DMS53 treated with DMSO at 0.1 percent for 48 hours (cell line): ENCODE measurements around the gene COL5A1.

Experiments
- DNase-seq: peaks from one replicate; lab custom pipeline; 2025; ENCODE audit not compliant: unreplicated experiment; lab: John Stamatoyannopoulos, UW

Gene COL5A1

GRCh38 chr9:134782921-134783698, 141.5 kb downstream of the COL5A1 start:
- no peak for DNase-seq

GRCh38 chr9:134783699-134784039, 142.1 kb downstream of the COL5A1 start:
- DNase-seq = no peak

- DNase-seq = no peak
Observed at GRCh38 chr9:134784577-134785305, 143.1 kb downstream of the COL5A1 start.

GRCh38 chr9:134785325-134786108, 143.9 kb downstream of the COL5A1 start:
- DNase-seq = no peak

- DNase-seq = no peak
Observed at GRCh38 chr9:134787601-134788531, 146.3 kb downstream of the COL5A1 start.

GRCh38 chr9:134789168-134789567, 147.6 kb downstream of the COL5A1 start:
- DNase-seq = no peak

GRCh38 chr9:134791009-134791408, 149.4 kb downstream of the COL5A1 start:
- DNase-seq = no peak

- DNase-seq = no peak
Observed at GRCh38 chr9:134792627-134793026, 151.0 kb downstream of the COL5A1 start.

- DNase-seq = no peak
Observed at GRCh38 chr9:134793288-134794188, 151.9 kb downstream of the COL5A1 start.

- DNase-seq = no peak
Observed at GRCh38 chr9:134794663-134795370, 153.2 kb downstream of the COL5A1 start.

GRCh38 chr9:134795446-134795845, 153.8 kb downstream of the COL5A1 start:
- DNase-seq = no peak

GRCh38 chr9:134796882-134797281, 155.3 kb downstream of the COL5A1 start:
- DNase-seq = no peak

- no peak for DNase-seq
Observed at GRCh38 chr9:134800791-134801339, 159.3 kb downstream of the COL5A1 start.

- no peak for DNase-seq
Observed at GRCh38 chr9:134802216-134802795, 160.7 kb downstream of the COL5A1 start.

GRCh38 chr9:134804871-134805270, 163.3 kb downstream of the COL5A1 start:
- no peak for DNase-seq

GRCh38 chr9:134807716-134808446, 166.3 kb downstream of the COL5A1 start:
- DNase-seq = no peak

GRCh38 chr9:134808447-134808792, 166.8 kb downstream of the COL5A1 start:
- DNase-seq = no peak

GRCh38 chr9:134809292-134809691, 167.7 kb downstream of the COL5A1 start:
- no peak for DNase-seq
